NCI-H526 (cell line): ENCODE measurements around the gene SLC25A13.

Experiments
- DNase-seq, 2 experiments: peaks; one replicate each; lab custom pipeline; 2025; lab: John Stamatoyannopoulos, UW

The SLC25A13 gene

GRCh38 chr7:96243241-96243640 is 78.7 kb downstream of the SLC25A13 start:
- DNase-seq = no peak

GRCh38 chr7:96241855-96242254 is 80.0 kb downstream of the SLC25A13 start:
- no peak for DNase-seq

GRCh38 chr7:96238976-96239766 is 82.7 kb downstream of the SLC25A13 start:
- no peak for DNase-seq

- no peak for DNase-seq
Measured at GRCh38 chr7:96238474-96238873, 83.4 kb downstream of the SLC25A13 start.

- DNase-seq = no peak
Measured at GRCh38 chr7:96237040-96237439, 84.9 kb downstream of the SLC25A13 start.

- no peak for DNase-seq
Measured at GRCh38 chr7:96236198-96237039, 85.5 kb downstream of the SLC25A13 start.

GRCh38 chr7:96235281-96235680 is 86.6 kb downstream of the SLC25A13 start:
- no peak for DNase-seq

- no peak for DNase-seq
Measured at GRCh38 chr7:96233528-96234154, 88.3 kb downstream of the SLC25A13 start.

GRCh38 chr7:96233084-96233483 is 88.8 kb downstream of the SLC25A13 start:
- DNase-seq = no peak

GRCh38 chr7:96228760-96229159 is 93.1 kb downstream of the SLC25A13 start:
- DNase-seq = no peak

GRCh38 chr7:96225251-96225650 is 96.6 kb downstream of the SLC25A13 start:
- DNase-seq = no peak

GRCh38 chr7:96224685-96225084 is 97.2 kb downstream of the SLC25A13 start:
- DNase-seq = peak in 1 of 2 experiments; percentile 48

- no peak for DNase-seq
Measured at GRCh38 chr7:96224073-96224472, 97.8 kb downstream of the SLC25A13 start.

- no peak for DNase-seq
Measured at GRCh38 chr7:96221888-96222287, 100.0 kb downstream of the SLC25A13 start.

GRCh38 chr7:96219378-96220130 is 102.3 kb downstream of the SLC25A13 start:
- DNase-seq = no peak

- DNase-seq = no peak
Measured at GRCh38 chr7:96218664-96219243, 103.1 kb downstream of the SLC25A13 start.

- no peak for DNase-seq
Measured at GRCh38 chr7:96217147-96217546, 104.8 kb downstream of the SLC25A13 start.

GRCh38 chr7:96216373-96216772 is 105.5 kb downstream of the SLC25A13 start:
- DNase-seq = no peak

- DNase-seq = no peak
Measured at GRCh38 chr7:96212474-96212873, 109.4 kb downstream of the SLC25A13 start.

GRCh38 chr7:96211954-96212353 is 109.9 kb downstream of the SLC25A13 start:
- DNase-seq = no peak

- no peak for DNase-seq
Measured at GRCh38 chr7:96205665-96206064, 116.2 kb downstream of the SLC25A13 start.

GRCh38 chr7:96204601-96205000 is 117.3 kb downstream of the SLC25A13 start:
- DNase-seq = no peak
